ENCODE results near the gene RHEX. TPM values are rescaled to one million over a fixed set of nuclear protein-coding genes. Genes with fewer than 3 reads are reported as not detected.

The RHEX gene
- polyA plus RNA-seq, 12 donors = 0.26 to 3.7 (median 0.51) TPM; not detected in 3

DNA sequence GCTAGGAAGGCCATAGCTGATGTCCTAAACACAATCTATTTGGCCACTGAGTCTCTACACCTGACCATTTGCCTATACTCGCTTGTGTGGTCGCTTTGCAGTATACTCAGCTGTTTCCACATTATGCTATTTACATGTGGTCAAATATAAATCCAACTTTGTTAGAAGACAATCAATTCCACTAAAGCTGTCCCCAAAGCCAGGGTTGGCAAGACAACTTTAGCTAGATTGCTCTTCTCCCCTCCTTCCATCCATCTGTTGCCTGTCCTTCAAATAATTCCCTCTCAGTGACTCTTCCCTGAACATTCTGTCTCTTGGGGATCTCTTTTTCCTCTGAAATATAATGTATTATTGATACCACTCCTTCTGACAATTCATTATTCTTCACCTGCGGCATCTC, 34.1 kb downstream of the RHEX start:
- DNase-seq = no peak

DNA sequence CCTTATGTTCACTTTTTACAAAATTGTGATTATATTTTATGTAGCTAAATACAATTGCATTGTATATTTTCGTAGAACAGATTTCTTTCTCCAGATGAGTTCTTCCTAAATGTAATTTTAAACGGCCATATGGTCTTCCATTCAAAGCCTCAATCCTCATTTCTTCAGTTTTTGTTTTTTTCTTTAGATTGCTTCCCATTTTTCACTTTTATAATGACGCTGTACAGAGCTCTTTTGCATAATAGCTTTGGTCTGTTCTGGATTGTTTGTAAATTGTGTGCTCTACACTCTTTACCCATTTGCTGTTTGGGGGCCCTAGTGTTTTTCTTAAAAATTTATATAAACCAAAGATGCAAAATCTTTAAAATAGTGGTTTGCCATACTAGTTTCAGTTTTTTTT, 36.4 kb downstream of the RHEX start:
- no peak for DNase-seq

DNA sequence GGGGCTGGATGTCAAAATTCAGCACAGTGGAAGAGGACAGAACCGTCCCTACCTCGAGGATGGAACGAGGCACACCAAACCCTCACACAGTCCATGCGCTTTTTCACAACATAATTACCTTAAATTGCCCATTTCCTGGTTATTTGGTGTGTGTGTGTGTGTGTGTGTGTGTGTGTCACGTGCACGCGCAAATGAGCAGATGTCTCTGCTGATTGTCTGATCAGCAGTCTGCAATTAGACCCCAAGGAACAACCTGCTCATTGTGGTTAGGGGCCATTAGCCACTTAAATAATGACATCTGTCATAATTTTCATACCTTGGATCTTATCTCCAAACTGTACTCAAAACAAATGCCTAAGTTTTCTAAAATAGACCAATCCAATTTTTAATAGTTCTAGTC, 41.1 kb downstream of the RHEX start:
- no peak for DNase-seq

DNA sequence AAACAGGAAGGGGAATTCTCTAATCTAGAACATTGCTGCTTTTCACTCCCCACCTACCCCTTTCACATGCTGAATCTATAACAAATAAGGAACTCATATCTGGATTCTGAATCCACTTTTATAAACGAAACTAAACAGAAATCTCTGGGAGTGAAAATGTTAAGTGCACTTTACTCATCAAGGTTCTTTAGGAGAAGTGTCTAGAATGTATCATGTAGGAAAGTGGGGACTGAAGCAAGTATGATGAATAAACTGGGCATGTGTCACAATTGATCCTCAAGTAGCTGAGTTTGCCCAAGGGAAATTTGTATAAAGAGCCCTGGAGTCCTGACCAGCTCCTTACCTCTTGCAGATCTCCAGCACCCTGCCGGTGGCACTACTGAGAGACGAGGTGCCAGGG, 44.4 kb downstream of the RHEX start:
- no peak for DNase-seq

DNA sequence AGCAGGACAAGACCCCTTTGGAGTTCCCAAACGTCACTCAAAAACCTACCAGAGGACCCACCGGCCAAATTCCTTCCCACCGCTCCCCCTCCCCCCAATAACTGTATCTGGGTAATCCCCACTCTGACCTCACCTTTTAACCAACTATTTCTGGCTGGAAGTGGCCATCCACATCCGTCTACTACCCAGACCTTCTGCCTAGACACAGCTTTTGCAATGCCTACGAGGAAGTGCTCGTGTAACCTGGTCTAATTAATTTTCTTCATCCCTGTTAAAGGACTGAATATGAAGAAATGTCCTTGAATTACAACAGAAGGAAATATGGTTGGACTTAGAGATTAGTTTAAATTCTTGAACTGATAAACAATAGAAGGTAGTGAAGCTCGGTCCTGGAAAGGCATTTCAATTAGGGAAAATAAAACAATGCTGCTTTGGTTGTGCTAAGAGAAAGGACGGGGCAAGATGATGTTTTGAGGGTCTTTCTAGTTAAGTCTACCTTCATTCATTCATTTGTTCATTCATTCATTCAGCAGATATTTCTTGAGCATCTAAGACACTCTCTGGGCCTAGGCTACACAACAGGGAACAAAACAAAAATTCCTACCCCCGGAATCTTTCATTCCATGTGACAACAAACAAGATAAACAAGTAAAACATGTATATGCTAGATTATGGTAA, 45.4 kb downstream of the RHEX start:
- no peak for DNase-seq

DNA sequence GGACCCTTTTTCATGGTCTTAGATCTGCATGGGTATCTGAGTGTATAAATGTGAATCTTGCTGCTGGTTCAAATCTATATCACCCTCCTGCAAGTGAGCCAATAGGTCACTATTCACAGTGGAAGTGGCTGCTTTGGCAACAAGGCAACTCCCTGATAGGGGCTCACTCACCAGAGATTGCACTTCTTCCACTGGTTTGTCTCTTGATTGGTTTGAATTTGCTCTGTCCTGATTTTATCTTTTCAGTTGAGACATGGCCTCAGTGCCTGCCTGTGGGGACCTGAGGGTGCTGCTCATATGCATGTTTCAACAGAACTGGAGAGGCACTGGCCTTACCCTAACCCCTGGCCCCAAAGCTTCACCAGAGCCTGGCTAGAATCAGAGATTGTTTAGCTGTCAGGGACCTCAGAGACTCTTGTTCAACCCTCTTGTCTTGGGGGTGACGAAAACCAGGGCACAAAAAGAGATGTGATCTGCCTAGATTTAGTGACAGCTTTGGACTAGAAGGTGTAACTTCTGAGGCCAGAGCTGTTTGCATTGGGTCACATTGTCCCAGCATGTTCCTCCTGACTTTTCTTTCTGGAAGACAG, 47.3 kb downstream of the RHEX start:
- no peak for DNase-seq

DNA sequence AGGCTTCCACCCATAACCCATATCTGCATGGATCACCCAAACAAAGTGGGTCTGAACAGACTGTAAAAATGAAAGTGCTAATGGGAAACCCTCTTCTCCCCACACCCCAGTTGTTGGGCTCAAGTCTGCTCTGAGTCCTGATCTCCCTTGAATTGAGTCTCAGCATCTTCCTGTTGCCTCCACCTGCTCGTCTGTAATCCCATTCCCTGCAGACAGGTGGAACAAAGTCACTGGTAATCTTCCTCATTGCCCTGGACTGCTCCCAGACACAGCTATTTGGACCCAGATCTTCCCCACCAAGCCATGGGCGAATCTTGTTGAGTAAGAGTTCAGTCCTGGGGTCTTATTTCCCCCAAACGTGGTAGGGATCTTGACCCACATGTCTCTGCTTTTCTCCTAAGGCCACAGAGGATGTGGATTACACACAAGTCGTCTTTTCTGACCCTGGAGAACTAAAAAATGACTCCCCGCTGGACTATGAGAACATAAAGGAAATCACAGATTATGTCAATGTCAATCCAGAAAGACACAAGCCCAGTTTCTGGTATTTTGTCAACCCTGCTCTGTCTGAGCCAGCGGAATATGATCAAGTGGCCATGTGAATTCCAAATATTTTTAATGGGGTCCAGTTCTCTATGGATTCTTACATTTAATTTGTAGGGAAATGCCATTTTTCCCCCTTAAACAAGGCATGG, 48.5 kb downstream of the RHEX start:
- no peak for DNase-seq

DNA sequence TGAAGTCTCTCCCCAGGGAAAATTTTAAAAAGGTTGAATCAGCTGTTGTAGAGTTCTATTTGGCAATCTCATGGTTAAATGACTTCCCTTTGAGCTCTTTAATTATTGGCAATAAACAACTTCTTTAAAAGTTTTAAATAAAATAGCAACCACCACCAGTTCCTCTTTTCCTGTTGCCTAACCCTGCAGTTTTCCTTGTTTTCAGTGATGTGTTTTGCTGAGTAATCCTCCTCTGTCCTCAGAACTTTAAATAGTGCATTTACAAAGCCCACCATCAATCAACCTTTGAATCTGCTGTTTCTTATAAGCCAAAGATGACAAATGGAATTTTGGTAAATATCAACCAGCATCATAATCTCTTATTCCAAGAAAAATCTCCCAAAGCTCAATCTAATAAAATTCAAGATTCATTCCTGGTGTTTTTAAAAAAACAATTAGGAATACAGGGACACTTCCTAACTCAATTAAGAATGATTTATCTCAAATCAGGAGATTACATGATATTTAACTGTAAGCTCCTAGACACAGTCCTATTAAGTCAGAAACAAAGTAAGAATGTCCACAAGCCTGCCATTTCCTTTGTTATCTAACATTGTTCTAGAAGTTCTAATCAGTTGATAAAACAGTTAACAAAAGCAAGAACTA, 49.4 kb downstream of the RHEX start:
- DNase-seq = no peak

DNA sequence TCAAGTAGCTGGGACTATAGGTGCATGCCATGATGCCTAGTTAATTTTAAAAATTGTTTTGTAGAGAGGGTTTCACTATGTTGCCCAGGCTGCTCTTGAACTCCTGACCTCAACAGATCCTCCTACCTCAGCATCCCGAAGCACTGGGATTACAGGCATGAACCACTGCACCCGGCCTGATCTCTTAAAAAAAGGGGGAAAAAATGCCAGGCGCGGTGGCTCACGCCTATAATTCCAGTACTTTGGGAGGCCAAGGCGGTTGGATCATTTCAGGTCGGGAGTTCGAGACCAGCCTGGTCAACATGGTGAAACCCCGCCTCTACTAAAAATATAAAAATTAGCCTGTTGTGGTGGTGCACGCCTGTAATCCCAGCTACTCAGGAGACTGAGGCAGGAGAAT, 51.0 kb downstream of the RHEX start:
- no peak for DNase-seq

DNA sequence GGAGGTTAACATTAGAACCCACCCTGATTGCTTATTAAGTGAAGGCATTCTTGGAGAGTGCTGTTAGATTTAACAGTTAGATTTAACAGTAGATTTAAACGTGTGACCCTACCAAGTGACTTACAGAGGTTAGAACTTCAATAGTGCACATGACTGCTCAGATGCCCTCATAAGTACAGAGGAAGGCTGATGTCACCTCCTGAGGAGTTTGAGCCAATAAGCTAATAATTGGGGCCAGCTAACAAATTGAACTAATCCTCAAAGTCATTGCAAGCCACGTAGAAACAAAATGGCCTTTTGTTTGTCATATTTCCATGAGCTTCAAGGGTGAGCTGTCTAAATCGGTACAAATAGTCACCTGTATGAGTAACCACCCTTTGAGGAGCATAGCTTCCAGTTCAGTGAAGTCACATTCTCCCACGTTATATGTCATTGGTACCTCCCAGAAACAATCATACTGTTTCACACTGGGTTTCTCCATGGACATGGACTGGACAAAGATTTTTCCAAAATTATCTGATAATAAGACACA, 52.6 kb downstream of the RHEX start:
- no peak for DNase-seq

DNA sequence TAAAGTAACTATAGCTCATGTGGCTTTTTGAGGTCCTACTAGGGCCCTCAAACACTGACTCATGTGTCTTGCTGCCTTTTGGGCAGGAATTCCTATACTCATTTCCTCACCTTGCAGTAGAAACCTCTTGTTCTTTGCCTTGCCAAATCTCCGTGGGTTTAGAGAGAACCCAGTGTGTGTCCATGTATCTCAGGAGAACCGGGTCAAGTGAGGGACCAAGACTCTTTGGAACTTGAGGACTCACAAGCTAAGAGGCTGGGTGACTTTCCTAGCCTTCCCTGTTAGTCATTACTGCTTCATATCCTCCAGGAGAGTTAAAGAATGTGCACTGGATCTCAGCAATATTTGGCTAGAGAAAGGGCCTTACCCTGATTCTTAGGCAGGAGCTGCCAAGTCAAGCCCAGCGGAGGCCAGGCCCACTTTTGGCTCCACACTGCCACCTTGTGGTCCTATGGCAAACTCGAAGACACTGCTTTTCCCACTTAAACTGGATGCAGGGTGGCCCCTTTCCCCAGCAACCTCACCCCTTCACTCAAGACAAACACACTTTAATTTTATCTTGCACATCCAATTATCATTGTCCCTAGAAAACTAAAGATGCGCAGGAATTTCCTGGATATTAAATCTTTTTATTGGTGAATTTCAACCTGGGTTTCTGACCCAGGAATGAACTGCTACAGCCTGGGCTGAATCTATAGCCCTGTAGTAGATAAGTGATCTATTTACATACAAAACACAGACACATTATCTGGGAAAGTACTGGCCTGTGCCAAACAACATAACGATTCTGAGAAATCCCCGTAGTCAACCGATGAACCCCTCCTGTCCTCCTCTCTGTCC, 53.6 kb downstream of the RHEX start:
- peak; percentile 90 for DNase-seq

DNA sequence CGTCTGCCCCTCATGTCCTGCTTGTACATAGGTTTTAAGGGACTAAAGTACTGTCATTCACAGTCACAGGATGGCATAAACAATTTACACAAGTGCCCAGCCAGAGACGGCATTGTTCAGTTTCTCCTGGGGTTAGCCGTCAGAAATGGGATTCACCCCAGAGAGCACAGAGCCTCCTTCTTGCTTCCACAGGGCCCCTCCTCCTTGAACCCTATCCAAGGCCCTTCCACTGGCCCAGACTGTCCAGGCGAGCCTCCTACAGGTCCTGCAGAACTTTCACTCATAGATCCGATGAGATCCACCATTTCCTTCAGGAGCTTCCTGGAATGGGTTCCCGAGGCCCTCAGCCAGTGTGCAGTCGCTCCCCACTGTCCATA, 54.2 kb downstream of the RHEX start:
- no peak for DNase-seq

DNA sequence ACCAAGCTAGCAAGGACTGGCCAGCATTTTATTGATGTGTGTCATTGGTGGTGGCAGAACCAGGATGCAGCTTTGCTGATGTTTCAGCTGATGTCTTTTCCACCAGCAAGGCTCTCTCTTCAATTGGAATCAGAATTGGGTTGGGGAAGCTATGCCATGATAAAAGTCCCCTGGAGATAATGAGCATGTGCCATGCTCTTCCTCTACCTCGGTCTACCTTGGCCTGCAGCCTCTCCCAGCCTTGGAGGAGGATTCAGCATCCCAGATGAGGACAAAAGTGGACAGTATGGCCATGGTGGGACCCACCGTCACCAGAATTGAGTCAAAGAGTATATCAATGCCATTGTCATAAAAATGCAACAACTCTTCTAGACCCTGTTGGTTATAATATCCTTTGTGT, 55.7 kb downstream of the RHEX start:
- no peak for DNase-seq

DNA sequence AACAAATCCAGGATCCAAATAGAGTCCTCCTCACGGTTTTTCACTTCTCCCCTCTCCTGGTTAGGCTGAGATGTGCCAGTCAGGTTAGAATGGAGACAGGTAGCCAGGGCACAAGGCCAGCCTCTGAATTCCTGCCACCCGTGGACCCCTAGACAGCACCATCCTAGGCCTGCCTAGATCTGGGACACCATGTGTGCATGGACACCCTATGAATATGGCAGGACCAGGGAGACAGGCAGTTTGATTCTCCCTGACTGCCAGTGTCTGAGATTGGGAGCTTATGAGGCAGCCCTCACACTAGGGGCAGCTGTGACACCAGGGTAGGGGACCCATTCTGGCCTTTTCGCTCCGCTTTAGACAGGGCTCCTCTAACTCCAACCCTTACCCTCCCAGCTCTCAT, 56.7 kb downstream of the RHEX start:
- no peak for DNase-seq

DNA sequence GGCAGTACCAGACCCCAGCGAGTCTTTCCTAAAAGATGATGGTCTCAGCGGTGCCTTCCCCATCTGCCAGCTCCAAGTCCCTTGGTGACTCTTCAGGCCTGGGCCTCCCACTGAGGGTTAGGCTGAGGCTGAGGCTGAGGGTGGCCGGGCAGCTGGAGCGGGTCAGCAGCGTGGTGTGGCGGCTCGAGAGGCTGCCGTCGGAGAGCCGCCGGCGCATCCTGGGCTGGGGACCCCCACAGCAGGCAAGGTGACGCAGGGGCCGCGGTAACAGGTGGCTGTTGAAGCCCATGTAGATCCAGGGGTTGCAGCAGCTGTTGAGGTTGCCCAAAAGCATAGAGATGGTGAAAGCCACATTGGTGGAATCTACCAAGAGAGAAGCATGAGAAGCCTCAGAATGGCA, 57.2 kb downstream of the RHEX start:
- DNase-seq = no peak

DNA sequence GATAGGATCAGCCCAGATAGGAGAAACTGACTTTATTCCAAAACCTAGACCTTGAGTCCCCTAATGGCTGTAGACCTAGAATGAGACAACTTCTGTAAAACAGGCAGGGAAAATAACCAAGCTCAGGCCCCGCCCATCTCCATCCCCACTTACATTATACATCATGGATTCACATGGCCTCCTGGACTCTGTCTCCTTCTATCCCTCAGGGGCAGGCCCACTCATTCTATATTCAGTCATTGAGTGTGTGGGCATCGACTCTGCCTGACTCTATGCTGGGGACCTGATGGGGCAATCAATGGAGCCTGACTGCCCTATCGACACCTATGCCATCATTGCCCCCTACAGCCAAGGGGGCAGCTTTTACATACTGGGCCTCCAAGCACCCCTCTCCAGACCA, 57.8 kb downstream of the RHEX start:
- no peak for DNase-seq

DNA sequence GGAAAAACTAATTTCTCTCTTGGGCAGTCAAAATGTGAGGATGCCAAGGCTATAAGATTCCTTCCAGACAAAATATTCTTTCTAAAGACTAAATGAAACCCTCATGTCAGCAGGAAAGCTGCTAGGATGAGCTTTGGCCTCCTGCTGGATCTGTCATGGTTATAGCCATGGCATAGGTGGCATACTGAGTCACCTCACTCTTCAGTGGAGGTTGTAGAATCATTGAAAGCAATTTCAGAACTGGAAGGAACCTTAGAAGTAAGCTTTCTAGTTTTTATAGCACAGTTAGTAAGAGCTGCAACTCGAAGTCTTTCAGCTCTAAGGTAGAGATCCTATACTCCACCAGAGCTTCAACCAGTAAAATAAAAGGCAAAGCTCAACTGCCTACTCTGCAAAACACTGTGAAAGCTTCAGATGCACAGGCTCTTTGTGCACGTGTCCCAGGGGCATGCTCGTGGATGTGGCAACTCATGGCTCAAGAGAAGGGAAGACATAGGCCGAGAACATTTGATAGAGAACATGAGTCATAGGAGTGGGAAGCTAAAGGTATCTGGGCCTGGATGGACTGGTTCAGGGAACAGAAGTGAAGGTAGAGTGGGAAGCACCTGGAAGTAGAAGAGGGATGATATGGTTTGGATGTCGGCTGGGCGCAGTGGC, 58.4 kb downstream of the RHEX start:
- no peak for DNase-seq

DNA sequence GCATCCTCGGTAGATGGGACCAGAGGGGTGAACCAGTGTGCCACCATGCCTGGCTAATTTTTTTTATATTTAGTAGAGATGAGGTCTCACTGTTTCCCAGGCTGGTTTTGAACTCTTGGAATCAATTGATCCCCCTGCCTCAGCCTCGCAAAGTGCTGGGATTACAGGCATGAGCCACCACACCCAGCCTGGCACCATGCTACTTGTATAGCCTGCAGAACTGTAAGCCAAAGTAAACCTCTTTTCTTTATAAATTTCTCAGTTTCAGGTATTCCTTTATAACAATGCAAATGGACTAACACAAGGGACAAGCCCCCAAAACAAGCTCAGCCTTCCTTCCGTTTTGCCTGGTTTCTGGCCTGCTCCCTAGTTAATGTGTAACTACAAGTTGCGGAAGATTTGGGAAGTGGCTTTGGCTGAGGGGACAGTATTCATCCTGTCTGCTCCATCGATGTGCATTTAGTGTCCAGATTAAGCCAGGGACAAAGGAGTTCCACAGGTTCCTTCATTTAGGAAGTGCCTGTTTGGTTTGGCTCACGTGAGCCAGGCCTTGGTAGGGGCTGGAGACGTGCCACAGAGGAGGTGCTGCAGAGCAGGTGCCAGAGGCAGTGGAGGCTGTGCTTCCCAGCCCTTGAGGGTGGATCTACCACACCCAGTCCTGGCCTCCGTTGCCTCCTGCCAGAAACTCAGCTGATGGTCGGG, 59.8 kb downstream of the RHEX start:
- DNase-seq = no peak

DNA sequence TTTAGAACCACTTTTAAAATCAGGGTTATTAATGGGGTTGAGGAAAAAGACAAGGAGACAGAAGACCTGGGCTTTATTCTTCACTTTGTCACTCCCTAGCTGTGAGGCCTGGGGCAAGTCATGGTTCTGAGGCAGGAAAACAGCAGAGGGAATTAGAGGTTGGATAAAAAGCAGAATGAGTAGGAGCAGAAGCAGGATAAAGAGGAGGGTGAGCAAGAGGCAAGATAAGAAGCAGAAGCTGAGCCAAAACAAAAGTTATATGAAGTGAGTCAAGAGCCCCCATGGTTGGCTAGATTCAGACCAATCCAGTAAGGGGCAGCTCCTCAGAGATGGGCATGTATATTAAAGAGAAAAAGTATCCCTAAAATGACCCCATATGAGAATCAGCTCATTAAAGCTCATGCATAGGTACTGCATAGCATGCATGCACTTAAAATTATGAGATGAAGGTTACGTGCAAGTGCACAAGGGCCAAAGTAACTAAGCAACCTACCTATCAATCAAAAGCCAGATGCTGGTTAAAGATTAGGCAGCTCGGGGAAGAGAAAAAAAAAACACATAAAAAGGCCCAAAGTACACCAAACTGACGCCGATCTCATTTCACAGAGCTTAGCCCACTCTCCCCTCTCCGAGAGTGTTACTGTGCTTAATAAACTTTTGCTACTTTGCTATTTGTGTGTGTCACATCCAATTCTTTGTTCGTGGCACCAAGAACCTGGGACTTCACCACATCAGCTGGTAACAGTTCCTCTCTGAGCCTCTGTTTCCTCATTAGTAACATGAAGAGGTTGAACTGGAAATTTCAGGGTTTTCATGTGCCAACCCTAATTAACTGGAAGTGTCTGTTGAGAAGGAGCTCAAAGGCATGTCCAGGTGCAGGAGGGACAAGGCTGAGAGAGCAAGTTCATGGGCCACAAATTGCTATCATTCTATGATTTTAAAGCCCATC, 62.0 kb downstream of the RHEX start:
- DNase-seq = no peak

Data from muscle of arm (tissue), 12 donors.